NCI-H69 (cell line): ENCODE results near the gene RASSF10.
A peak's percentile ranks its signal among the peaks of the same experiment; 100 is the strongest.

Experiments
- DNase-seq: peaks from one replicate; lab custom pipeline; 2025; lab: John Stamatoyannopoulos, UW

The RASSF10 gene

GRCh38 chr11:12994476-12994875, 14.6 kb upstream of the RASSF10 start:
- no peak for DNase-seq

- DNase-seq = no peak
Measured at GRCh38 chr11:12995188-12995587, 13.9 kb upstream of the RASSF10 start.

GRCh38 chr11:12995823-12996222, 13.3 kb upstream of the RASSF10 start:
- DNase-seq = no peak

GRCh38 chr11:12997168-12997567, 11.9 kb upstream of the RASSF10 start:
- DNase-seq = no peak

- DNase-seq = peak; percentile 22
Measured at GRCh38 chr11:12998336-12998735, 10.8 kb upstream of the RASSF10 start.

GRCh38 chr11:12999597-12999996, 9.5 kb upstream of the RASSF10 start:
- DNase-seq = no peak

GRCh38 chr11:13000116-13000515, 9.0 kb upstream of the RASSF10 start:
- DNase-seq = no peak

- DNase-seq = peak; percentile 93
Measured at GRCh38 chr11:13000721-13001120, 8.4 kb upstream of the RASSF10 start.

GRCh38 chr11:13003736-13004493, 5.2 kb upstream of the RASSF10 start:
- DNase-seq = peak; percentile 47

- DNase-seq = peak; percentile 73
Measured at GRCh38 chr11:13007182-13008060, 1.7 kb upstream of the RASSF10 start.

GRCh38 chr11:13008061-13008435, 1.1 kb upstream of the RASSF10 start:
- peak; percentile 80 for DNase-seq

GRCh38 chr11:13009476-13009920, 382 bp downstream of the RASSF10 start:
- peak; percentile 76 for DNase-seq

GRCh38 chr11:13009921-13010748, 1.0 kb downstream of the RASSF10 start:
- DNase-seq = peak; percentile 84

GRCh38 chr11:13010749-13011465, 1.8 kb downstream of the RASSF10 start:
- no peak for DNase-seq

- DNase-seq = no peak
Measured at GRCh38 chr11:13011466-13012055, 2.4 kb downstream of the RASSF10 start.

- DNase-seq = no peak
Measured at GRCh38 chr11:13012056-13012661, 3.0 kb downstream of the RASSF10 start.

- DNase-seq = peak; percentile 56
Measured at GRCh38 chr11:13013054-13013488, 4.0 kb downstream of the RASSF10 start.

GRCh38 chr11:13015753-13016152, 6.6 kb downstream of the RASSF10 start:
- DNase-seq = no peak

GRCh38 chr11:13016415-13016814, 7.3 kb downstream of the RASSF10 start:
- peak; percentile 77 for DNase-seq

- no peak for DNase-seq
Measured at GRCh38 chr11:13019313-13019712, 10.2 kb downstream of the RASSF10 start.

- DNase-seq = no peak
Measured at GRCh38 chr11:13023423-13023822, 14.3 kb downstream of the RASSF10 start.
